Testis (tissue), 2 donors: ENCODE results near the gene RHPN2.

Experiments
- POLR2A ChIP-seq: fragments of 450-650 bp; IDR thresholded peaks from one replicate; pipeline ENCODE4 v1.6.1; 2017; ENCODE audit warnings: antibody characterized with exemption, mild to moderate bottlenecking, moderate library complexity
- TF ChIP-seq, protein P1 (sequence below), 3 experiments: fragments of 450-650 bp in 2 of 3; fragments of 200-600 bp in 1 of 3; sonication (generic) in 1 of 3; IDR thresholded peaks; one replicate each; pipeline ENCODE4 v1.5.1; 2016 to 2019; ENCODE audit warnings: antibody characterized with exemption in 3 of 3, mild to moderate bottlenecking in 2 of 3, moderate library complexity in 1 of 3

GRCh38 chr19:32988724-32989123, 76.0 kb downstream of the RHPN2 start:
- TF ChIP-seq, protein P1, sequence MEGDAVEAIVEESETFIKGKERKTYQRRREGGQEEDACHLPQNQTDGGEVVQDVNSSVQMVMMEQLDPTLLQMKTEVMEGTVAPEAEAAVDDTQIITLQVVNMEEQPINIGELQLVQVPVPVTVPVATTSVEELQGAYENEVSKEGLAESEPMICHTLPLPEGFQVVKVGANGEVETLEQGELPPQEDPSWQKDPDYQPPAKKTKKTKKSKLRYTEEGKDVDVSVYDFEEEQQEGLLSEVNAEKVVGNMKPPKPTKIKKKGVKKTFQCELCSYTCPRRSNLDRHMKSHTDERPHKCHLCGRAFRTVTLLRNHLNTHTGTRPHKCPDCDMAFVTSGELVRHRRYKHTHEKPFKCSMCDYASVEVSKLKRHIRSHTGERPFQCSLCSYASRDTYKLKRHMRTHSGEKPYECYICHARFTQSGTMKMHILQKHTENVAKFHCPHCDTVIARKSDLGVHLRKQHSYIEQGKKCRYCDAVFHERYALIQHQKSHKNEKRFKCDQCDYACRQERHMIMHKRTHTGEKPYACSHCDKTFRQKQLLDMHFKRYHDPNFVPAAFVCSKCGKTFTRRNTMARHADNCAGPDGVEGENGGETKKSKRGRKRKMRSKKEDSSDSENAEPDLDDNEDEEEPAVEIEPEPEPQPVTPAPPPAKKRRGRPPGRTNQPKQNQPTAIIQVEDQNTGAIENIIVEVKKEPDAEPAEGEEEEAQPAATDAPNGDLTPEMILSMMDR (IDR thresholded peaks at IDR 0.05), result no peak
- no peak for TF ChIP-seq POLR2A
